GM12891 (cell line): ENCODE data around the gene NBDY.

Experiments used
- DNase-seq: peaks from one replicate; pipeline ENCODE4 v3.0.0; 2011; ENCODE audit warnings: low spot score; ENCODE audit not compliant: insufficient read length
- FAIRE-seq: peaks from 2 replicates; lab custom pipeline; 2011; peaks lifted over from hg19 to GRCh38; lab: Jason Lieb, UNC
- PAX5 ChIP-seq: IDR thresholded peaks from 2 replicates; pipeline ENCODE4 v1.6.1; 2011; ENCODE audit warnings: low read length, moderate library complexity, mild to moderate bottlenecking; ENCODE audit not compliant: insufficient read depth, severe bottlenecking
- POLR2A ChIP-seq: IDR thresholded peaks from 2 replicates; pipeline ENCODE4 v1.6.1; 2011; ENCODE audit warnings: low read depth, low read length, control low read depth
- POLR2AphosphoS5 ChIP-seq: IDR thresholded peaks from 2 replicates; pipeline ENCODE4 v1.6.1; 2011; ENCODE audit warnings: low read depth, low read length, control low read depth
- POU2F2 ChIP-seq: IDR thresholded peaks from 2 replicates; pipeline ENCODE4 v1.6.1; 2011; ENCODE audit warnings: low read depth, mild to moderate bottlenecking, control low read depth, low read length, moderate library complexity
- SPI1 ChIP-seq: IDR thresholded peaks from 2 replicates; pipeline ENCODE4 v1.6.1; 2011; ENCODE audit warnings: low read depth, low read length, control low read depth
- TAF1 ChIP-seq: IDR thresholded peaks from 2 replicates; pipeline ENCODE4 v1.6.1; 2011; ENCODE audit warnings: low read depth, low read length, control low read depth

NBDY gene

DNA sequence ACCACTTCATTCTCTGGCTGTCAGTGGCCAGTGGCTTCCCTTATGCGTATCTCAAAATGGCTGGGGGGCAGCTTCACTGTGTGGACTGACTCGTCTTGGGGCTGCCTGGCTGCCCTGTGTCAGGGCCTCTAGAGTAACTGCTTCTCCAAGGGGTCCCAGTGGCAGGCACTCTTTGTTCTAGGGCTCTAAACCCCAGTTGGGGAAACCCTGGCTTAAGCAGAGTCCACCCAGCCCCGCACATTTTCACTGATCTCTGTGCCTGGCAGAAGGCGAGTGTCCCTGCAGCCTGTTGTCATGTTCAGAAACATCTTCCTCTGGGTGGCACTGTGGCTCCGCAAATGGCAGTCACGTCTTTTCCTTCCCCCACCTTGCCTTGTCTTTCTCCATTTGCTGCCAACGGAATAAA is 59.7 kb downstream of the NBDY start:
- DNase-seq (no peak), FAIRE-seq (no peak)
- TF ChIP-seq SPI1 (no peak), PAX5 (no peak), TAF1 (no peak), POU2F2 (no peak), POLR2AphosphoS5 (no peak), POLR2A (no peak)

DNA sequence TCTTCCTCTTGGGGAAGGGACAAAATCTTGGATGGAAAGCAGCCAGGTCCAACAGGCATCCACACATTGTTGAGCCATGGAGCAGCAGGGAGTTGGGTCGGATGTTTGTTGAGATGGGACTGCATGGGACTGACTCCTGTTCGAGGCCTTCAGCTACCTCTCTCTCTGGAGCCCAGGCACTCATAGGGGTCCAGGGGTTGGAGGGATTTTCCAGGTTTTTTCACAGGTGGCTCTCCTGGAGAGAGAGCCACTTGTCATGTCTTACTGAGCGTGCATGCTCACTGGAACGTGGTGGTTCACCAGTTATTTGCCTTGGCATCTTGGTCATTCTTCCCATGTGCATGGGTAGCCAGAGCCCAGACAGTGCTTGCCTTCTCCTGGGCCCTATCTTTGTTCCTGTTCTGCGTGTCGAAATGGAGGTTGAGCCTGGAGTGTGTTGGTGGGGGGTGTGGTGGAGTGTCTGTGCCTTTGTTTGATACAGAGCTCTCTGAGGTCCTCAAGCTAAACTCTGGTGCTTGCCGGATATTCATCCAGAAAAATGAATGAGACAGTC is 60.6 kb downstream of the NBDY start:
- TF ChIP-seq TAF1 (no peak), POLR2AphosphoS5 (no peak), POLR2A (no peak), POU2F2 (no peak), SPI1 (no peak), PAX5 (no peak)
- no peak for DNase-seq
- no peak for FAIRE-seq

DNA sequence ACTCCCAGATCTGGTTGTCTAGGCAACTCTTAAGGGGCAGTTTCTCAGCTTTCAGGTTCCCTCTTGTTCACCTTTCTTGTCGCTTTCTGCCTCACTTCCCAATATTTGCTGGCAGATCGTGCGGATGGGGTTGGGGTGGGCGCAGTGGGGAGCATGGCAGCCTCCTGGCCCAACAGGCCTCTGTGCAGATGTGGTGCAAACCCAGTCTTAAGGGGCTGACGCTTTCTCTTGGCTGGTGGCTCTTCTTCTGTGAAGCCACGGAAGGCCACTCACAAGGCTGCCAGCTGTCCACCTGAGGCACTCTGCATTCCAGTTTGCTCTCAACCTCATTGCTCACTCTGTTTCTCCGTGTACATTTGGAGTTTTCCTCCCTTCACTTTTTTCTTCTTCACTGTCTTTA is 61.7 kb downstream of the NBDY start:
- no peak for DNase-seq
- TF ChIP-seq POLR2A = no peak
- TF ChIP-seq SPI1 = no peak
- TF ChIP-seq TAF1 = no peak
- no peak for TF ChIP-seq POLR2AphosphoS5
- no peak for TF ChIP-seq POU2F2
- no peak for TF ChIP-seq PAX5
- peak; percentile 16 for FAIRE-seq

DNA sequence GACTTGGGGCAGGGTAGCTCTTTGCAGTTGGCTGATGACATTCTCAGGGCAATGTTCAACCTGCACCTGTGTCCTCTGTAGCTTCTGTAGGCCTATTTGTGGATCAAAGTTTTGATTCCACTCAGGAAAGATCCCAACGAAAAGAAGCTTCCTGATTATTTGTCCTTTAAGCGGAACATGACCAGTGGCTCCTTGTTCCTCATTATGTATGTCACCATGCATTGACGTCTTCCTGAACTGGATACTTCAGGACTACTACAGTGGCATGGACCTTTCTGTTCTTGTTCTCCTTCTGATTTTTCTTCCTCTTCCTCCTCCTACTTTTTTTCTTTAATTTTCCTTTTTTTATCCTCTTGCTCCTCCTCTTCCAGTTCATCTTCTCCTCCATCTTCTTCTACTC is 62.4 kb downstream of the NBDY start:
- DNase-seq = no peak
- no peak for TF ChIP-seq POU2F2
- TF ChIP-seq POLR2A = no peak
- no peak for FAIRE-seq

DNA sequence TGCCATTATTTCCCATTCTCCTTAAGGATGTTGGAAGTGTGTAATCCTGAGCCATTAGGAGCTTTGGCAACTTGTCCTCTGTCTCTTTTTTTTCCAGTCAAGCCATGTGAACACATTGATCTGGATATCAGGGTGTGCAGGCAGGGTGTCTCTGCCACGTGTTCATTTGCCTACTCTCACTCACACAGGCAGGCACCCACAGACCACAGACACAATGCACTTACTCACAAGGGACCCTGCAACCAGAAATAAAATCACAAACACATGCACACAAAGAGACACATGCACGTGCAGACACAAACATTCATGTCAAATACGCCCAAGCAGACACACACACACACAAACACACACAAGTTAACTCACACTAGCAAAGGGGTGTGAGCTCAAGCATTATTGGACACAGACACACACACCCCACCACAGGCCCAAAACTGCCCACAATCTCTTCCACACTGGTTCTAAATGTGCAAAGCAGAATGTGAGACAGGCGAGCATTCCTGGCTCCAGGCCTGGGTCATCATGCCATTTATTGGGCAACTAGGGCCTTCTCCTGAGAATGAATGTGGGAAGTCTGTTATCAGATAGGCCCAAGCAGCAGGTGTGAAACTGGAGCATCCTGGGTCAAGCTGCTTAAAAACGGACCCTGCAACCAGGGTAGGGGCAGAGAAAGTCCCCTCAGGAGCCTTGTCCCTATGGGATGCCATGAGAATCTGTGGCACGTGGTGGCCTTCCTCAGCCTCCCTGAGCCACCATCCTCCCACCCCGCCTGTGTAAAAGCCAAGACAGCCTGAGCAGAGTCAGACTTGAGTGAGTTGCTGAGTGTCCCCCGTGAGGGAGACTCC is 63.4 kb downstream of the NBDY start:
- DNase-seq (no peak), FAIRE-seq (peak; percentile 73)
- TF ChIP-seq POLR2AphosphoS5 (no peak), POLR2A (no peak), POU2F2 (no peak), TAF1 (no peak), SPI1 (no peak), PAX5 (no peak)

DNA sequence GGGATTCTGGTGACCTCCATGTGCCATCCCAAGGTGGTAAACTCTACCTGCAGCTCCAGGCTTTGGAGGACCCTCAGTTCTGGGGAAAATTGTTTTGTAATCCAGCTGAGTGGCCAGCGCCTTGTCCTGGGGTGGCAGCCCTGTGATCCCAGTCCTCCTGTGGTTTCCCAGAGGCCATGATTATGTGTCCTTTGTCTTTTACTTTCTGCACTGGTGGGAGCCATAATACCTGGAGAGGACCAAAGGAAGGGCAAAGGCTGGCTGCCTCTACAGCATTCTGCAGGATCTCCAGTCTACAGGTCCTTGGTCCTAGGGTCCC is 64.0 kb downstream of the NBDY start:
- FAIRE-seq (no peak), DNase-seq (no peak)
- TF ChIP-seq PAX5 = no peak
- TF ChIP-seq SPI1 = no peak
- no peak for TF ChIP-seq POLR2A
- TF ChIP-seq POLR2AphosphoS5 = no peak
- no peak for TF ChIP-seq TAF1
- no peak for TF ChIP-seq POU2F2

DNA sequence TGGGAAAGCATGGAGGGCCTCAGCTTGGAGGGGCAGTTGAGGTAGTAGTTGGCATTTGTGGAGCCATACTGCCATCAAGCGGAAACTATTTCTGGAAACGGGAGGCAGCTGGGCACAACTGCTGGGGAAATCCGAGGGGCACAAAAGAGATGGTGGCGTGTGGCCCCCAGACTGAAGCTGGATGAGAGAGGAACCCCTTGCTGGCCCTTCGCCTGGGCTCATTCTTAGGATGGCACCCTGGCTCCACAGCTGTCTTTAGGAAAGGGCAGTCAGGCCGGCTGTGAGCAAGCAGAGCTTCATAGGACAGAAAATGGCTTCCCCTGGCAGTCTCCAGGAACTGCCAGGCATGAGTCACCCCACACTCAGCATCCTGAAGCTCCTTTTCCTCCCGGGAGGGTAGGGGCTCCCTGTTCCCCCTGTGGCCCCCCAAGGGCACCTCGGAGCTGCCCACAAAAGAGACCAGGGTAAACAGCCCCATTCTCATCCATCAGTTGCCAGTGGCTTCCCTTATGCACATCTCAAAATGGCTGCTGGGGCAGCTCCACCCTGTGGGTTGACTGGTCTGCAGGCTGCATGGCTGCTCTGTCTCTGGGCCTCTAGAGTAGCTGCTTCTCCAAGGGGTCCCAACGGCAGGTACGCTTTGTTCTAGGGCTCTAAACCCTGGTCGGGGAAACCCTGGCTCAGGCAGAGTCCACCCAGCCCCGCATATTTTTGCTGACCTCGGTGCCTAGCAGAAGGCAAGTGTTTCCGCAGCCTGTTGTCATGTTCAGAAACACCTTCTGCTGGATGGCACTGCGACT is 64.7 kb downstream of the NBDY start:
- DNase-seq = no peak
- TF ChIP-seq TAF1 (no peak), POLR2A (no peak), POU2F2 (no peak), POLR2AphosphoS5 (no peak), SPI1 (no peak)
- peak; percentile 31 for FAIRE-seq

DNA sequence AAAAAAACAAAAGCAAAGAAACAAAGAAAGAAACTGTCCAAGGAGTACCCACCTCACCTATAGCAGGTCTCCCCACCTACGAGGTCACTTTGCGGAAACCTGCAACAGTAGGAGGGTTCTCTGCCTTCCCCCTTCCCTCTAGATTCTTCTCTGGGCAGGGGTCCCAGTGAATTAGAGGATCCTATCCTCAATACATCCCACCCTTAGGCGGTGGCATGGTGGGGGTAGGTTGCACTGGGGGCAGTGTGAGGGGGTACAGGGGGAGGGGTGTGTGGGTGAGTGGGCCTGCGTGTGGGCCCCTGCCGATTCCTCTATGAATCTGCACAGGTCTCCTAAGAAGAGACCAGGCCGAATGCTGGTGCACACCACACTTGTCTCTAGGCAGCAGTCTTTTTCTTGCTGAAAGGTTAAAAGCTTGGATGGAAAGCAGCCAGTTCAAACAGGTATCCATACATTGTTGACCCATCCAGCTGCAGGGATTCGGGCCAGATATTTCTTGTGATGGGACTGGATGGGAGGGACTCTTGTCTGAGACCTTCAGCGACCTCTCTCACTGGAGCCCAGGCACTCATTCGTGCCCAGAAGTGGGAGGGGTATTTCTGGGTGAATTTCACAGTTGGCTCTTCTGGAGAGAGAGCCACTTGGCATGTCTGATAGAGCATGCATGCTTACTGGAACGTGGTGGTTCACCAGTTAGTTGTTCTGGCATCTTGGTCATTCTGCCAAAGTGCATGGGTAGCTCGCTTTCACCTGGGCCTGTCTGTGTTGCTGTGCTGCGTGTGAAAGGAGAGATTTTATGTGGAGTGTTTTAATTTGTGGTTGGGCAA is 65.6 kb downstream of the NBDY start:
- FAIRE-seq (no peak), DNase-seq (no peak)
- TF ChIP-seq TAF1 = no peak
- TF ChIP-seq SPI1 = no peak
- TF ChIP-seq POLR2AphosphoS5 = no peak
- no peak for TF ChIP-seq POLR2A
- no peak for TF ChIP-seq POU2F2
- no peak for TF ChIP-seq PAX5

DNA sequence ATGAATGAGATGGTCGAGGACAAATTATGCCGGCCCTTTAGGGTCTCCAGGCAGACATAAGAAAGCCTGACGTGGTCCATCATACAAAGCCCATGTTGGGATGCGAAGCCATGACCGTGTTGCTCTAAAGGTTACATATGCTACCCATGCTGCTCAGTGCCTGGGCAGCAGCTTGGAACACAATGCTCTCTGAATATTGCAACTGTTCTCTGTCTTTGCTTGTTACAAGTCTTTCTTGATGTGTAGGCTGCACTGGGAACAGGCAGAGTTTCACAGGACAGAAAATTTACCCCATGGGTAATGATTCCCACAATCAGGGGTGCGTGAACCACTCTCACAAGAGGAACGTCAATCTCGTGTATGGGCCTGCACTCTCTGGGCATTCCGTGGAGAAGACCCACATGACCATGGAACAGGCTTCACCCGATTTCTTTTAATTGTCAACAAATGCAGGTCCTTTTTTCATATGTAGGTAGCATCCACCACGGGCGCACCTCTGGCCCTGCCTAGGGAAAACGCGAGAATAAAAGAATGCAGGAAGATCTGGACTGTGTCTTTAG is 66.3 kb downstream of the NBDY start:
- no peak for DNase-seq
- FAIRE-seq = no peak
- no peak for TF ChIP-seq SPI1
- TF ChIP-seq POLR2AphosphoS5 = no peak
- no peak for TF ChIP-seq TAF1
- no peak for TF ChIP-seq POU2F2
- no peak for TF ChIP-seq PAX5
- no peak for TF ChIP-seq POLR2A
